HG02852 (cell line): Measurements from ENCODE around the gene PIK3R5.

ENCODE experiments used
- ATAC-seq: cut with Tn5 transposase; IDR thresholded peaks from one replicate; pipeline ENCODE4 v1.9.1; 2021; ENCODE audit warnings: mild to moderate bottlenecking, moderate library complexity; ENCODE audit not compliant: unreplicated experiment

PIK3R5 gene, protein sequence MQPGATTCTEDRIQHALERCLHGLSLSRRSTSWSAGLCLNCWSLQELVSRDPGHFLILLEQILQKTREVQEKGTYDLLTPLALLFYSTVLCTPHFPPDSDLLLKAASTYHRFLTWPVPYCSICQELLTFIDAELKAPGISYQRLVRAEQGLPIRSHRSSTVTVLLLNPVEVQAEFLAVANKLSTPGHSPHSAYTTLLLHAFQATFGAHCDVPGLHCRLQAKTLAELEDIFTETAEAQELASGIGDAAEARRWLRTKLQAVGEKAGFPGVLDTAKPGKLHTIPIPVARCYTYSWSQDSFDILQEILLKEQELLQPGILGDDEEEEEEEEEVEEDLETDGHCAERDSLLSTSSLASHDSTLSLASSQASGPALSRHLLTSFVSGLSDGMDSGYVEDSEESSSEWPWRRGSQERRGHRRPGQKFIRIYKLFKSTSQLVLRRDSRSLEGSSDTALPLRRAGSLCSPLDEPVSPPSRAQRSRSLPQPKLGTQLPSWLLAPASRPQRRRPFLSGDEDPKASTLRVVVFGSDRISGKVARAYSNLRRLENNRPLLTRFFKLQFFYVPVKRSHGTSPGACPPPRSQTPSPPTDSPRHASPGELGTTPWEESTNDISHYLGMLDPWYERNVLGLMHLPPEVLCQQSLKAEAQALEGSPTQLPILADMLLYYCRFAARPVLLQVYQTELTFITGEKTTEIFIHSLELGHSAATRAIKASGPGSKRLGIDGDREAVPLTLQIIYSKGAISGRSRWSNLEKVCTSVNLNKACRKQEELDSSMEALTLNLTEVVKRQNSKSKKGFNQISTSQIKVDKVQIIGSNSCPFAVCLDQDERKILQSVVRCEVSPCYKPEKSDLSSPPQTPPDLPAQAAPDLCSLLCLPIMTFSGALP

DNA sequence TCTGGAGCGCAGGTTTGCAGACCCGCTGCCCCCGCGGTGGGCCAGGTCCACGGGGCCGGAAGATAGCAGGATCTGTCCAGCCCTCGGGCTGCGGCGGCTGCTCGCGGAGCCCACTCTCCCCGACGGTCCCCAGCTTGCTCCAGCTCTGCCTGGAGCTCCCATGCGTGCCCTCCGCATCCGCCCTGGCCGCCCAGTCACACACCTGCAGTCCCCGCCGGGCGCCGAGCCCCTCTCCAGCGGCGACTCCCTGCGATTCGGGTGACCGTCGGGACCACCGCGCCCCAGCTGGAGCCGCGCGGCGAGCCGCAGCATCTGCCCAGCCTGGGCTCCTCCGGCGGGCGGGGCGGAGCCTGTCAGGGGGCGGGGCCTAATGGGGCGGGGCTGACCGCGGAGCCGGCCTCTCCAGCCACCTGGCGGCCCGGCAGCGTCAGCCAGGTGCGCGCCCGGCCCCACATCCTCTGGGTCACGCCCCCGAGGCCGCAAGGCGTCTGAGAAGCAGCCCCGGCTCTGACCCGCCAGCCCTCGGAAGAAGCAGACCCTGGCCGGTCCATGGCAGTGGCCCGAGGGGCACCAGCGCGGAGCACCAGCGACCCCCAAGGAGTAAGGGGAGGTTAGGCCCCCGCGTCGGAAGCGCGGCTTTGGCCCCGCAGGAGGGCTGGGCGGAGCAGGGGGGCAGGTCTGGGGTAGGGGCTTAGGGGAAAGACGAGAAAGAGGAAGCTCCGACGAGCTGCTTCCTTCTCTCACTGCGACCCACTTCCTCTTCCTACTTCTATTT lies at the start of gene PIK3R5:
Gene PIK3R5 (minus strand): TSS at position 314 of the 775 bp plus-strand sequence. CDS start 54,213 bp downstream, outside the sequence.
- ATAC-seq: peak; percentile 65

GRCh38 chr17:9011001-9011400 lies 45.5 kb upstream of the PIK3R5 start:
- ATAC-seq: no peak

DNA sequence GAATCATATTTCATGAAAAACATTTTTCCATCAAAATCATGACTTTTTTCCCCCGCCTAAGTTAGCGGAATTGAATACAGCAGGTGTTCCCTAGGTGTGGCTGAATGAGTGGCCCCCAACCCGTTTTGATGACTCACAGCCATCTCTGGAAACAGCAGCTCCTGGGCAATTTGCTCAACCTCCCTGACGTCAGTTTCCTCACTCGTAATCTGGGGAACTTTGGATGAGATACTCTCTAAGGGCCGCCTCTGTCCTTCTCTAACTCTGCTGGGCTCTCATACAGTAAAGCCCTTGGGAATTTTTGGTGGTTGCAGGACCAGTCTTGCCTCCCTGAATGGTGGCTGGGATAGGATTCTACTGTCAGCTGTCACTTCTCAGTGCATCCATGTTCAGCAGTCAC lies 44.2 kb upstream of the PIK3R5 start:
- ATAC-seq: no peak

- ATAC-seq: no peak
Measured at GRCh38 chr17:9009096-9009495, 43.6 kb upstream of the PIK3R5 start.

DNA sequence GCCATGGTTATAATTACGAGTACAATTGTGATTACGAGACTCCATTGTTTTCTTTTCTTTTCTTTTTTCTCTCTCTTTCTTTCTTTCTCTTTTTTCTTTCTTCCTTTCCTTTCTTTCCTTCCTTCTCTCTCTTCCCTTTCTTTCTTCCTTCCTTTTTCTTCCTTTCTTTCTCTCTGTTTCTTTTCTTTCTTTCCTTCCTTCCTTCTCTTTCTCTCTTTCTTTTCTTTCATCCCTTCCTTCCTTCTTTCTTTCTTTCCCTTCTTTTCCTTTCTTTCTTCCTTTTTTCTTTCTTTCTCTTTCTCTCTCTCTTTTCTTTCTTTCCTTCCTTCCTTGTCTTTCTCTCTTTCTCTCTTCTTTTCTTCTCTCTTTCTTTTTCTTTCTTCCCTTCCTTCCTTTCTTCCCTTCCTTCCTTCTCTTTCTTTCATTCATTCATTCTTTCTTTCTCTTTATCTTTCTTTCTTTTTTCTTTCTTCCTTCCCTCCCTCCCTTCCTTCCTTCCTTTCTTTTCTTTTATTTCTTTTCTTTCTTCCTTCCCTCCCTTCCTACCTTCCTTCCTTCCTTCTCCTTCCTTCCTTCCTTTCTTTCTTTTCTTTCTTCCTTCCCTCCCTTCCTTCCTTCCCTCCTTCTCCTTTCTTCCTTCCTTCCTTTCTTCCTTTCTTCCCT lies 41.7 kb upstream of the PIK3R5 start:
- no peak for ATAC-seq

DNA sequence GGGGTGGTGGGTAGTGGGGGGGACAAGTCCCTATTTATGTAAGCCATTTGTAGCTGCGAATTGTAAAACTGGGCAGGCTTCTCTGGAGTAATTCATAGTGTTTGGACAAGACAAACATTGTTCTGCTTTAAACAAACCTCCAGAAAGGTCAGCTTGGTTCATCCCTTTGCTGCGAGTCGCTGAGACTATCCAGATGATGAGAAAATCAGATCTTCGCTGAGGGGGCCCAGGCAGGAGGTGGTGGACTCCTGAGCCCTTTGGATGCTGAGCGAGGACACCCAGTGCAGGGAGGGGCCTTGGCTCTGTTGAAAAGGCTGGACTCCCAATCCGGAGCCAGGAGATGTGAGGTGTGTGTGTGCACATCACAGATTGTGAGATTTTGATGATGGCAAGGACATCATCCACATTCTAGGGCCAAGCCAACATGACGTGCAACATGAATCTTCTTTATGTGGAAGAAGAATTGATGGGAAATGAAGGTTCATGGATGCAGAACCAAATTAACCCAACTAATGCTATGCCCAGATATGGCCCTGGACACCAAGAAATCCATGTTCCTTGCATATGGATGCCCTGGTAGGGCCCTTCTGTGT lies 40.8 kb upstream of the PIK3R5 start:
- no peak for ATAC-seq

DNA sequence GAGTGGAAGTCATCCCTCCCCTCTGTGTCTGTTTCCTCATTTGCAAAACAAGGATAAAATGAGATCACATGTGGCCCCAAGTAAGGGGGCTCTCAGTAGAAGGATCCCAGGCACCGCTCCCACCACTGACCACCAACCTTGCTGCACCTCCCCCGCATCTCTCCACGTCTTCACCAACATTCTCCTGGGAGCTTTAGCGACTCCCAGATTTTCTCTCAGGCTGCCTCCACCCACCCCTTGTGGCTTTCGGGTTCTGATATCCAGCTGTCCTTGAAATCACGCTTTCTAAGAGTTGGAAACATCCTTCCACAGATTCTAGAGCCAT lies 39.4 kb upstream of the PIK3R5 start:
- ATAC-seq: no peak

DNA sequence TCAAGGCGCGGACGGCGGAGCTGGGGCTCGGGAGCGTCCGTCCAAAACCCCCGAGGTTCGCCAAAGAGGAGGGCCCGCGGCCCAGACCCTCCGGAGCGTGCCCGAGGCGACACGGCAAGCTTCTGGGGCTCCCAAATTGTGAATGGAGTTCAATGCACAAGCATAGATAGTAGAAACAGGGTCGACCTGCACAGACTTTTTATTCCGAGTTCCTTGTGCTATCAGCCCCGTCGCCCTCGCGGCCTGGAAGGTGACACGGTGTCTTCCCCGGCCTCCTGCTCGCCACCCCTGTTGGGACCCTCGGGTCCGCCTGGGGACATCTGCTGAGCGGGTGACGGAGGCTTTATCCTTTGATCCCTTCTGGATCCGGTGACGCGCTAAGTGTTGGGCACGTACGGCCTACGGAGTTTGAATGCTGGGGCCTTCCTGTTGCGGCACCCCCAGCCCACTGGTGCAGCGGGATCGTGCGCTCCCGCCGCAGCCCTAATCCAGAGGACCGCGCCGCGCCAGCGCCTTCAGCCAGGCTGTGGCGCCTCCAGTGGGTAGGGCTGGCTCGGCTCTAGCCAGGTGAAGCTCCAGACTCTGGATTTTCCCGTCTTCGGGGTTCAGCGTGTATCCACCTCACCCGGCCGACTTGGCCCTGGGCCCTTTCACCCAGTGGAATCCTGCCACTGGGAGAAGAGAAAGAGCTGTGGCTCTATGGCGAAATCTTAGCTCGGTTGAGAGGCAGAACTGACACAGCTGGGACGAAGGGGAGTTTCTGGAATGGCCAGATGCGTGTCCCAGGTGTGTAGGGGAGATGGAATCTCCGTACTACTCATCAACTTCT lies 38.8 kb upstream of the PIK3R5 start:
- no peak for ATAC-seq

- no peak for ATAC-seq
Measured at GRCh38 chr17:9003355-9004131, 38.0 kb upstream of the PIK3R5 start.

DNA sequence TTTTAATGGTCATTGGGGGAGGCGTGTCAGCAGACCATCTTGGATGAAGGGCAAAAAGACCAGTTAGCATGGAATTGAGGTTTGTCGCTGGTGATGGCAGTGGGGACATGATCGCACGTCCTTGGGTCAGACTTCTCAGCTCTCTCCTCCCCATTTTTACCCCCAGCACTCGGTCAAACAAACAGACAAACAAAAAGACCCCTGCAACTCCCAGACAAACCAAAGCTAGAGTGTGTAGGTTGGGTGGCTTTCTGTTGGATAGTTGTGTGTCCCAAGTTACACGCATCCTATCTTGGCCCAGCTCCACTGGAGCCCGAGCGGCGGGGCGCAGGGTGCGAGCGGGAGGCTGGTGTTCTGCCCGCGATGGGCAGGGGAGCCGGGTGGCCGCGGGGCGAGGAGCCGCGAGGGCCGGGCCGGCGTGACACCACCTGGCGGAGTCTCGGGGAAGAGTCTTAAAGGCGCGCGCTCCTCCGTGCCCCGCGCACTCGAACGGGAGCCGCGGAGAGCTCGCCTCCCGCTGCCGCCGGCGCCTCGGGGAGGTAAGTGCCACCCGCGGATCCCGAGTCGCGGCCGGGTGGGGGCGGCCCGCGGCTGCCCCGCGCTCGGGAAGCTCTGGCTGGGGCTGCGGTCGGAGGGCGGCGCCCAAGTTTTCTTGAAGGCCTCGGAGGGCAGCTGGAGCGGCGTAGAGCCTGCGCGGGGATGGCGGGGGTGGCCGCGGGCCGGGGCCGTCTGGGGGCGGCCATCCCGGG lies 37.3 kb upstream of the PIK3R5 start:
- ATAC-seq: no peak

- ATAC-seq: no peak
Measured at GRCh38 chr17:9002227-9002605, 36.7 kb upstream of the PIK3R5 start.

GRCh38 chr17:9001559-9001958 lies 36.1 kb upstream of the PIK3R5 start:
- ATAC-seq: no peak

GRCh38 chr17:8997994-8998628 lies 32.6 kb upstream of the PIK3R5 start:
- no peak for ATAC-seq

- no peak for ATAC-seq
Measured at GRCh38 chr17:8995711-8996110, 30.2 kb upstream of the PIK3R5 start.

DNA sequence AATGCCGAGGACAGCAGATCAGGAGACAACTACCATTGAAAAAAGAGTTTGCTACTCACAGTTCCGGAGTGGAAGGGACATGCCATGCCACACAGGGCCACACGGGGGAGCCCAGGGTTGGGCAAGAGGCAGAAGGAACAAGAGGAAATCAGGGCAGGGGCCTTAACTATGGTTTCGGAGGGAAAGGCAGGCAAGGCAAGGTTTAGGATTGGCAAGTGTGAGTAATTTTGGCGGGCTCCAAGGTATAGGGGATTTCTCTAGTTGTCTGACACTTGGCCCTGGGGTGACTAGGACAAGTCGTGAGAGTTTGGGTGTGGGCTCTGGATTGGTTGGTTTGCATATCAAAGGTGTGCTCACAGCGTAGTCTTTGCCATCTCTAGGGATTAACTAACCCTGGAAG lies 28.8 kb upstream of the PIK3R5 start:
- no peak for ATAC-seq

DNA sequence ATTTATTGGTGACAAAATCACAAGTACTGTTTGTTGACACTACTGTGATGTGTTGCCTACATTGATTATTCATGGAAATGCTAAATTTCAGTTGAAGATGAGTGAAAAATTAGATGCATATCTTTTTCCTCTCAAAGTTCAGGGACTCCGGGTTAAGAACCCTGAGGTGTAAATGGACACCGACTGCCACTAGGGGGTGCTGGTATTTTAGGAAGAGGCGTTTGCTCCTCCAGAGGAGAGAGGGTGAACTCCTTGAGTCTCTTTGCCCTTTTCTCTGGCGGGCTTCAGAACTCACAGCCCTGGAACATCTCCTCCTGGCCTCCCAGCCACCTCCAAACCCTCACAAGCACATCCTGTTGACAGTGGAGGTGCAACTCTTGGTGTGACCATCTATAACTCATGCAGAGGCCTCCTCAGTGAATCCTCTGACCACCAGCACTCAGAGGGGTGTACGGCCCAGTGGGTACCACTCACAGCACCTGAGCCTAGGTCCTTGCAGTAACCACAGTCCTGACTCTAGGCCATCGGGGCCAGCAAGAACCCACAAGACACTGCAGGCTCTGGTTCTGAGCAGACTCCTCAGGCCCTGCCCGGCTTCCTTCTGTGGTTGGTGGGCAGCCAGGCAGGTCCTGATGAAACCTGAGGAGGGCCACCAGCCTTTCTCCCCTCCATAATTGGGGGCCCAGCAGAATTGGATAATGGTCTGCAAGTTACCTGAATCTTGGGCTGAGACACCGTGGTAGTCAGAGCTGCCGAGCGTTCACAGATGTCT lies 26.2 kb upstream of the PIK3R5 start:
- ATAC-seq: no peak
